Activated naive CD4-positive, alpha-beta T cell treated with anti-CD3 and anti-CD28 coated beads, Interleukin-2, amount 10 ng/mL, durations not matched to agents 7 days and 5 days (primary cell): ENCODE results near the gene CDC42BPA.

Source experiments
- CTCF ChIA-PET: fragments of 350-600 bp; sonication (Branson Sonifier 250); formaldehyde crosslinking; loops from one replicate; lab custom pipeline; 2021; ENCODE audit warnings: antibody characterized with exemption; lab: Charles Lee
- DNase-seq: peaks from one replicate; pipeline ENCODE4 v3.0.0-alpha.2; 2020
- H3K27ac Mint-ChIP-seq: one replicate; pipeline ENCODE4 v1.8.0; 2021; ENCODE audit warnings: mild to moderate bottlenecking, moderate library complexity, mixed read lengths
- H3K27me3 Mint-ChIP-seq: one replicate; pipeline ENCODE4 v1.8.0; 2021; ENCODE audit warnings: mild to moderate bottlenecking, mixed read lengths
- H3K36me3 Mint-ChIP-seq: one replicate; pipeline ENCODE4 v1.8.0; 2021; ENCODE audit warnings: mixed read lengths
- H3K4me1 Mint-ChIP-seq: one replicate; pipeline ENCODE4 v1.8.0; 2021; ENCODE audit warnings: mixed read lengths
- H3K4me3 Mint-ChIP-seq: one replicate; pipeline ENCODE4 v1.8.0; 2021; ENCODE audit warnings: mild to moderate bottlenecking, moderate library complexity, mixed read lengths
- H3K9me3 Mint-ChIP-seq: one replicate; pipeline ENCODE4 v1.8.0; 2021; ENCODE audit warnings: mixed read lengths

Gene CDC42BPA

DNA sequence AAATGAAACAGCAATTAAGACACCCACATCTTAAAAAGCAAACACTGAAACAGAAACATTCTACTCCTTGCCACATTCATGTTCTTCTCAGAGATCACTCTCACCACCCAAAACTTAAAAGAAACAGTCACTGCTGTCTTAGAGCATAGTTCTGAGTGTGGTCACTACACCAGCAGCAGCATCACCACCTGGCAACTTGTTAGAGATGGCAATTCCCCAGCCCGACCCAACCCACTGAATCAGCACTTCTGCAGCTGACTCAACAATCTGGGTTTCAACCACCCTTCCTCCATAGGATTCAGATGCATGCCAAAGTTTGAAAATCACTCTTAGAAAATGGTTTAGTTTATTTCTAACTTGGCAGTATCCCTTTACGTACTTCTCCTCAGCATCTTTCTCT is 126.1 kb downstream of the CDC42BPA start:
- CTCF ChIA-PET, result no interaction called here
- no peaks in the 10 kb centered on the region for H3K36me3 Mint-ChIP-seq
- DNase-seq, result no peak
- H3K27ac Mint-ChIP-seq, result no peak overlapping the region
- no peaks in the 10 kb centered on the region for H3K4me1 Mint-ChIP-seq
- no peaks in the 10 kb centered on the region for H3K9me3 Mint-ChIP-seq
- no peak overlapping the region for H3K4me3 Mint-ChIP-seq
- H3K27me3 Mint-ChIP-seq, result no peaks in the 10 kb centered on the region

DNA sequence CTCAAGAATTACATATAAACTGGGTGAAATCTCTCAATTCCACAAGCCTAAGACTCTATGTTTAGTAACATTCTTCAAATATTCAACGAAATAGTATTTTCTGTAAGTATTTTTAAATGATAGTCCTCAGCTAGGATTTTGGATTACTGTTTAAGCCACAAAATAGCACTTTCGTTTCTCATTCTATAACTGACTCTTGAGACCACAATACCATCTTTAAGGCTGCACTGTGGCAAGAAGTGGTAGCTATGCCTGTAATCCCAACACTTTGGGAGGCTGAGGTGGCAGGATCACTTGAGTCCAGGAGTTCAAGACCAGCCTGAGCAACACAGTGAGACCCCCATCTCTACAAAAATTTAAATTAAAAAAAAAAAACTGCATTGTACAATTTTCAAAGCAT is 126.7 kb downstream of the CDC42BPA start:
- Mint-ChIP-seq H3K9me3 (no peaks in the 10 kb centered on the region), H3K4me1 (no peaks in the 10 kb centered on the region), H3K27me3 (no peaks in the 10 kb centered on the region), H3K4me3 (no peak overlapping the region), H3K36me3 (no peaks in the 10 kb centered on the region), H3K27ac (no peak overlapping the region)
- CTCF ChIA-PET, result no interaction called here
- no peak for DNase-seq

DNA sequence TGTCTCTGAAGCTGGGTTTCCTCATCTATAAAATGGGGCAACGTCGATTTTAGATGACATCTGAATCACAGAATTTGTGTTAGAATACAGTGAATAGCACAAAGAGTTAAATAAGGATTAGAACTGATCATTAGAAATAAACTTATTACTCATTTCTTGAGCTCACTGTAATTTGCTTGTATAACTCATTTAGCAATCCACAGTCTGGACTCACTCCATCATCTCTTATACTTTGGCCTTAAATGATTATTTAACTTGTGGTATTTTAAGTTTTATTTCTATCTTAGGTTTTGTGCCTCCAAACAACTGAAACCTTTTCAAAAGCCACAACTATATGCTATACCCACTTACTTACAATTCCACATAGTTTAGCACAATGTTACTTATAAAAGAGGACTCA is 128.0 kb downstream of the CDC42BPA start:
- DNase-seq, result no peak
- Mint-ChIP-seq H3K27me3 (no peaks in the 10 kb centered on the region), H3K4me3 (no peak overlapping the region), H3K36me3 (no peaks in the 10 kb centered on the region), H3K9me3 (no peaks in the 10 kb centered on the region), H3K4me1 (no peaks in the 10 kb centered on the region), H3K27ac (no peak overlapping the region)
- CTCF ChIA-PET, result no interaction called here

DNA sequence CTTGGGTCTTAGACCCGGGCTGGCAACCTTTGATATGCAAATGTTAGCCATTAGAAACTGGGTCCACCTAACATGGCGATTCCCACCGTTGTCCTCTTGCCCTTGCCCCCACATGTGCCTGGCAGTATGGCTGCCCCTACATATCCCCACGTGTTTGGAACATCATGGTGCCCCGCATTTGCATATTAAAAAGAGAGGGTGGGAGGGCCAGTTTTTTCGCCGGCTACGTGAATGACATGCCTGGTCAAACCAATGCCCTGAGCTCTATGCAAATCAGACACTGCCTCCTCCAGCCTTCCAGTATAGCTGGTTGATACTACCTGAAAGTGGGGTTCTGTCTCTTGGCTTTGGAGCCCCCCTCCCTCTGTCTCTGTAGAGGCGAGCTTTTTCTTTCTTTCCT is 133.0 kb downstream of the CDC42BPA start:
- no peak for DNase-seq
- CTCF ChIA-PET, result no interaction called here
- H3K27me3 Mint-ChIP-seq, result peaks cover 4% of the 10 kb centered on the region
- no peaks in the 10 kb centered on the region for H3K4me1 Mint-ChIP-seq
- no peak overlapping the region for H3K4me3 Mint-ChIP-seq
- H3K36me3 Mint-ChIP-seq, result no peaks in the 10 kb centered on the region
- no peak overlapping the region for H3K27ac Mint-ChIP-seq
- no peaks in the 10 kb centered on the region for H3K9me3 Mint-ChIP-seq

DNA sequence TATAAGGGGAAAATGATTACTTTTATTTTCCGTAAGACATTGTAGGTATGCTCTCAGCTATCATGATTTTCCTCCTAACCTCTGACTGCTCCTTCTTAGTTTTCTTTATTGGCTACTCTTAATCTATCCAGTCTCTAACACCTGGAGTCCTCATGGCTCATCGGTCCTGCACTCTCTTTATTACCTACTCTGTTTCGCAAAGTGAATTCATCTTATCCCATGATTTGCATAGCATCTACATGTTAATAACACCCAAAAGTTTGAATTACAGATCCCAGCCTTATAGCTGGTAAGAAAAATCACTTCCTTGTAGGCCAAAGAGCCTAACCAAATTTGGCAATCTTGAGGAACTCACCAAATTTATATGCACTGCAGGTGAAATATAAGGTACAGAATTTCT is 136.3 kb downstream of the CDC42BPA start:
- CTCF ChIA-PET, result no interaction called here
- H3K4me3 Mint-ChIP-seq, result no peak overlapping the region

DNA sequence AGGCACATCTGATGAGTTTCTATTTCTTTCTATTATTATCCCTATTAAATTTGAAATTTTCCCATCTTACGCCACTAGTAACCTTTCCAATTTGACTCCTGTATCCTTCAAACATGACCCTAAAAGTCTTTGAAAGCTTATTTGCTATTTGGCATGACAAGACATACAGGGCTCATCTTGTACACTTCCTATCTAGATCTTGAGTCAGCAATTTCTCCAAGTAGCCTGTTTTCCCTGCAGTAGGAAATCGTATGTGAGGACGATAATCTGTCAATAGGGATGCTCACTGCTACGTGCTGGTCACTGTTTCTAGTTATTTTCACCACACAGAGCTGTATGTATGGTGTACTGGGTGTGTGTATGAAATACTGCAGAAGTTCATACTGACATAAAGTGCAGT is 142.7 kb downstream of the CDC42BPA start:
- no peak for DNase-seq
- H3K36me3 Mint-ChIP-seq, result no peaks in the 10 kb centered on the region
- CTCF ChIA-PET, result no interaction called here
- no peaks in the 10 kb centered on the region for H3K4me1 Mint-ChIP-seq
- H3K27me3 Mint-ChIP-seq, result no peaks in the 10 kb centered on the region
- no peak overlapping the region for H3K4me3 Mint-ChIP-seq
- no peaks in the 10 kb centered on the region for H3K9me3 Mint-ChIP-seq
- no peak overlapping the region for H3K27ac Mint-ChIP-seq

More for the DNA sequence above, 136.3 kb downstream of the CDC42BPA start:
- Mint-ChIP-seq H3K4me1 (no peaks in the 10 kb centered on the region), H3K27me3 (peaks cover 4% of the 10 kb centered on the region), H3K36me3 (no peaks in the 10 kb centered on the region), H3K27ac (no peak overlapping the region), H3K9me3 (no peaks in the 10 kb centered on the region)
- DNase-seq, result no peak

DNA sequence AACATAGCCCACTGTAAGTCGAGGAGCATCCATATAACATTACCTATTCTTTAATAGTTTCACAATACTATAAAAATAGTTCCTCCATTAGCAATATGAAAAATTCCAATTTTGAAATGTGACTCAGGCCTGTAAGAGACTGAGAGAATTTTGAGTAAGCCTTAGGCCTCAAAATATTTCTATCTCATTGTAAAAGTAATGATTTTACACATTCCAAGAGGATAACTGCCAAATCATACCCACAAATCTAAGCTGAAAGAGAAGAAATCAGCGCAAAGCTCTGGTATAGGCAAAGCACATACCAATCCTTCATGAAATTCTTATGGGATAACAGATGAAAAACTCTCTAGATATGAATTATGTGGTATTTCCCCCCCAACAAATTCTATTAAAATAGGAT is 144.1 kb downstream of the CDC42BPA start:
- H3K9me3 Mint-ChIP-seq, result no peaks in the 10 kb centered on the region
- no peak overlapping the region for H3K4me3 Mint-ChIP-seq
- CTCF ChIA-PET, result no interaction called here
- H3K27me3 Mint-ChIP-seq, result no peaks in the 10 kb centered on the region
- no peak overlapping the region for H3K27ac Mint-ChIP-seq
- no peak for DNase-seq
- H3K4me1 Mint-ChIP-seq, result no peaks in the 10 kb centered on the region
- no peaks in the 10 kb centered on the region for H3K36me3 Mint-ChIP-seq

DNA sequence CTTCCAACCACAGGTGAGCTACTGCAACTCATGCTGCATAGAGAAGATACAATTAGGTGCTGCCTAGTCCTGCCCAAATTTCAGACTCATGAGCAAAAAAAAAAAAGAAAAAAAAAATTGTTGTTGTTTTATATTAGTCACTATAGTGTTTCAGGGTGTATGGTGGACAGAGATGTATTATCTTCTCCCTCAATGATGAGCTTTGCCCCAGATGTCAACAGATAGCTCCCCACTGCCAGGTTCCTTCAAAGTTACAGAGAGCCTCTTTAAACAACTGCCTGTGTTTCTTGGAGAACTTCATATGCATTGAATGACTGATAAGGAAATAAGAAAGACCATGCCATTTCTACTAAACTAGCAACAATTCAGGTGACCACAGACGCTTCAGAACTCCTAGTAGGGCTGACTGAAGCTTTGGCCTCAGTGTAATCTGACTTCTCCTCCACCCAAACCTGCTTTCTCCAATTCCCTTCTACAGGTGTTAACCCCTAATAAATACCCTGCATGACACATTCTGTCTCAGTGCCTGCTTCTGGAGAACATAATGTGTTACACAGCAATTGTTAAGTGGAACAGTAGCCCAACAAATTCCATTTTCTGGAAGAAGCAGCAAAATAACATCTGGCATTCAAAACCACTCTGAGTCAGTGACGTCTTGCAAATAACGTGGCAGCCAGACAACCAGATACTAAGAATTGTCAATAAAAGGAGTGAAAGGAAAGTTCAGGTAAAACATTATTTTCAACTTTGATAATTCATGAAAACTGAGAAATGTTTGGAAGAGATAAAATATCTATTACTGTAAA is 147.7 kb downstream of the CDC42BPA start:
- no peak overlapping the region for H3K27ac Mint-ChIP-seq
- DNase-seq, result no peak
- H3K36me3 Mint-ChIP-seq, result no peaks in the 10 kb centered on the region
- H3K27me3 Mint-ChIP-seq, result no peaks in the 10 kb centered on the region
- no peaks in the 10 kb centered on the region for H3K4me1 Mint-ChIP-seq
- CTCF ChIA-PET, result no interaction called here
- H3K4me3 Mint-ChIP-seq, result no peak overlapping the region
- no peaks in the 10 kb centered on the region for H3K9me3 Mint-ChIP-seq

DNA sequence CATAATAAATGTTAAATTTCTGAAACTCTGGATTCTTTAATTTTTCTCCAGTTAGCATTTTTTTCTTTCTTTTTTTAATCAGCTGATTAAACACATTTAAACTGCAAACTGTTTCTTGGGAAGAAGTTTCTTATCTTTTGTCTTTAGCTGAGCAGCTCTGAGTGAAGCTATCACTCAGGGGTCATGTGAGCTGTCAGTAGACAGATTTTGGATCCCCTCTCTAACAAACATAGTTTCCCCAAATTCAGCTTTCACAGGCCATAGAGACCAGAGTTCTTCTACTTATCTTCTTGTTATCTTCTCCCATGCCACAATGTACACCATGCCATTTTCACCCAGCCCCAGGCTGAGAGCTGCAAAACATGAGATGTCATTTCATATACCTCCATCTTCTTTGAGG is 148.9 kb downstream of the CDC42BPA start:
- Mint-ChIP-seq H3K4me1 (no peaks in the 10 kb centered on the region), H3K36me3 (no peaks in the 10 kb centered on the region), H3K4me3 (no peak overlapping the region), H3K9me3 (no peaks in the 10 kb centered on the region), H3K27ac (no peak overlapping the region), H3K27me3 (no peaks in the 10 kb centered on the region)
- CTCF ChIA-PET, result no interaction called here
- DNase-seq, result no peak

DNA sequence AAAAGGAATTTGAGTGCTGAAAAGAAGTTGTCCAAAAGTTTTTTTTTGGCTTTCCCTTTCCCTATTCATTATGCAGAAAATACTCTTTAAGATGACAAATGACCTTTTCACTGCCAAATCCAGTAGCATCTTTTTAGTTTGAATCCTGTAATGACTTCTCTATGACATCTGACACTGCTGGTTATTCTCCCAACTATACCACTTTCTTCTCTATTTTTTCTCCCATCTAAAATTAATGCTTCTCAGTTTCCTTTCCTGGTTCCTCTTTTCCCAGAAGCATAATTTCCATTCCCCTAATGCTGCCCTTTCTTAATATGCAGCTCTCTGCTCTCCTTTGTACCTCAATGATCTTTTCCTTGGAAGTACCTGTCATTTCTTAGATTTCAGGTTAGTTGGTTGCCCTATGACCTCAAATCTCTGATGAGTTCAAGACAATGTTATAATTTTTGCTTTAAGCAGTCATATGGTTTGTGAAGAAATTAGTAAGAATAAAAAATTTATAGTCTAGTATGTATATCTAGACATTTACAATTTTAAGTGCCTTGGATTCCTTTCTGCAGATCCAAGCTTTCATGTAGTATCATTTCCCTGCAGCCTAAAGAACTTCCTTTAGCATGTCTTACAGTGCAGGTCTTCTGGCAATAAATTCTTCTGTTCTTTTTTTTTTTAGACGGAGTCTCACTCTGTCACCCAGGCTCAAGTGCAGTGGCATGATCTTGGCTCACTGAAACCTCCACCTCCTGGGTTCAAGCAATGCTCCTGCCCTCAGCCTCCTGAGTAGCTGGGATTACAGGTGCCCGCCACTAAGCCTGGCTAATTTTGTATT is 150.8 kb downstream of the CDC42BPA start:
- Mint-ChIP-seq H3K9me3 (no peaks in the 10 kb centered on the region), H3K4me1 (no peaks in the 10 kb centered on the region), H3K27me3 (no peaks in the 10 kb centered on the region), H3K36me3 (no peaks in the 10 kb centered on the region), H3K4me3 (no peak overlapping the region), H3K27ac (no peak overlapping the region)
- CTCF ChIA-PET, result interaction anchor here (0.6 kb wide), 1 partner anchor 28 kb away, joined by 3 read pairs; no protein-coding TSS in a partner anchor
- no peak for DNase-seq

DNA sequence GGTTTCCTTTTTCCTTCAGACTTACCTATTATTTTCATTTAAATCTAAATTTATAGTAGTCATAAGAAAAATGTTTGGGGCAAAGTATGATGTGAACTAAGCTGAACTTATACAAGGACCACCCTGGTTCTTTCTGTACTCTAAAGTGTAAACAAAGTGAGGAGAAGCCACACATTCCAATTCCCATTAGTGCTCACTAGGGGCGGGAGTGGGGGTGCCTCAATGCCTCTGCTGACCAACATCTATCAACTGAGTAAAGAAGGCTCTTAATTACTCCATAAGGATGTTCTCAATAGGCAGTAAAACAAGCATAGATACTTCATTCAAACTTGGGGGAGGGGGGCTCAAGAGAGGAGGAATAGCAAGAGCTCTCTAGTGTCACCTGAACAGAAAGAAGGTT is 151.7 kb downstream of the CDC42BPA start:
- DNase-seq, result no peak
- no peak overlapping the region for H3K4me3 Mint-ChIP-seq
- H3K4me1 Mint-ChIP-seq, result no peaks in the 10 kb centered on the region
- CTCF ChIA-PET, result interaction anchor here (0.6 to 0.8 kb wide), 2 partner anchors 27 to 75 kb away, joined by 3 read pairs; no protein-coding TSS in a partner anchor
- no peaks in the 10 kb centered on the region for H3K36me3 Mint-ChIP-seq
- H3K27ac Mint-ChIP-seq, result no peak overlapping the region
- no peaks in the 10 kb centered on the region for H3K9me3 Mint-ChIP-seq
- no peaks in the 10 kb centered on the region for H3K27me3 Mint-ChIP-seq

DNA sequence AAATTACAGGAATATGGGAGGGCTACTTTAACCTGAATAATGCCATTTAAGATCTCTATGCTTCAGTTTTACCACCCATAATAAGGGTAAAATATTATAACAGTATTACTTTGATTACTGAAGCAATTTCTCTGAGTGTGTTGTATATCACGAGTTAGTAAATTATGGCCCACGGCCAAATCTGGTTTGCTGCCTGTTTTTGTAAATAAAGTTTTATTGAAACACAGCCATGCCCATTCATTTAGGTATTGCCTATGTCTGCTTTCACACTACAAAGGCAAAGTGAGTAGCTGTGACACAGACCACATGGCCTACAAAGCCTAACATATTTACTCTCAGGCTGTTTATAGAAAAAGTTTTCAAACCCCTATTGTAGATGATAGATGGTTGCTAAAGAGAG is 156.8 kb downstream of the CDC42BPA start:
- Mint-ChIP-seq H3K36me3 (no peaks in the 10 kb centered on the region), H3K9me3 (no peaks in the 10 kb centered on the region), H3K4me3 (no peak overlapping the region), H3K27me3 (no peaks in the 10 kb centered on the region), H3K27ac (no peak overlapping the region), H3K4me1 (no peaks in the 10 kb centered on the region)
- no peak for DNase-seq
- CTCF ChIA-PET, result no interaction called here

DNA sequence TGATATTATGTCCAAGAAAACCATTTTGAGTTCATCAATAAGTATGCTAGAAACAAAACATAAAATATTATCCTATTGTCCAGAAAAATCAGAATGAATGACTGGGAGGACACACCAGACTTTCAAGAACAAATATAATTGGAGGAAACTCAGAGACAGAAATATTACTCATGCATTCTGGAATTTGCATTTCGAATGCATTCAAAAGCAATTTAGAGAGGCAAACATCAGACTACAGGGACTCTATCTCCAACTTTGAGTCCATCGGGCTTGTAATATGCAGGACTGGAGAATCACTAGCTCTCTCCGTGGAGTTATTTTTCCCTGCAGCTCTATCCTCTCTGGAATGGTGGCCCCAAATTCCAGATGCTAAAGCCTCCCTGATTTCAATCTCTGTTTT is 161.8 kb downstream of the CDC42BPA start:
- no peak for DNase-seq
- no peaks in the 10 kb centered on the region for H3K4me1 Mint-ChIP-seq
- H3K36me3 Mint-ChIP-seq, result no peaks in the 10 kb centered on the region
- H3K27ac Mint-ChIP-seq, result no peak overlapping the region
- H3K4me3 Mint-ChIP-seq, result no peak overlapping the region
- H3K9me3 Mint-ChIP-seq, result no peaks in the 10 kb centered on the region
- H3K27me3 Mint-ChIP-seq, result no peaks in the 10 kb centered on the region
- CTCF ChIA-PET, result no interaction called here

DNA sequence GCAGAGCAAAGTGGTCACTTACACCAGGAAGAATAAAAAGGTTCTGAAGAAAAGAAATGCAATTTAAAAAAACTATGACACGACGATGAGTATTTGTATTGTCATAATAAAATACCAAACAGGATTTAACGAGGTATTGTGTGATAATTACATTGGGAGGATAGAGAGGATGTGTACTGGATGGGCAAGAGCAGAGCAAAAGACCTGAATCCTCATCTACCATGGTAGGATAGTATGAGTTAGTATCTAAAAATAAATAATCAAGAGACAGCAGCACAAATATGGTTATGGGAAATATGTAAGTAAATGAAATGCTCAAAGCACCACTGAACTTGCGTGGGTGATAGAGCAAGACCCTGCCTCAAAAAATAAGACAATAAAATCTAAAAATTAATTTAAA is 162.6 kb downstream of the CDC42BPA start:
- Mint-ChIP-seq H3K27ac (no peak overlapping the region), H3K27me3 (no peaks in the 10 kb centered on the region), H3K4me3 (no peak overlapping the region), H3K9me3 (no peaks in the 10 kb centered on the region), H3K36me3 (no peaks in the 10 kb centered on the region), H3K4me1 (no peaks in the 10 kb centered on the region)
- CTCF ChIA-PET, result no interaction called here
- DNase-seq, result no peak

DNA sequence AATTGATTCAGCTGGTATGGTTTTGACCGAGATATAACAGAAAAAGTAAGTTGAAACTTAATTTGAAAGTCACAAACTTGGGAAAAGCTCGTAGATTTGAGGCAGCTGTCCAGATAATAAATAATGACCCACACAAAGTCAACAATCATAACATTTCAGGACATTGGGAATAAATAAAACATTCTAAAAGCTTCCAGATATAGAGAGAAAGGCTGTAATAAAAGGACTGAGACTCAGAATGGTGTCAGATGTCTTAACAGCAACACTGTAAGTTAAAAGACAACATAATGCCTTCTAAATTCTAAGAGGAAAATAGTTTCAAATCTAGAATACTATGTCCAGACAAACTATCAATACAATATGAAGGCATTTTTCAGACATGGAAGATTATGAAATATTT is 163.3 kb downstream of the CDC42BPA start:
- CTCF ChIA-PET, result no interaction called here
- Mint-ChIP-seq H3K27me3 (peaks cover 1% of the 10 kb centered on the region), H3K4me3 (no peak overlapping the region), H3K4me1 (no peaks in the 10 kb centered on the region), H3K9me3 (no peaks in the 10 kb centered on the region), H3K36me3 (no peaks in the 10 kb centered on the region), H3K27ac (no peak overlapping the region)
- no peak for DNase-seq
